ENCODE data around the gene BECN2. TPM values are rescaled to one million over a fixed set of nuclear protein-coding genes. Genes with fewer than 3 reads are reported as not detected.

Gene BECN2
- total RNA-seq = not detected in 2 replicates

GRCh38 chr1:241957692-241958494 lies at the start of gene BECN2:
Gene BECN2, plus strand, starts transcription at chr1:241957767. Its CDS starts 0 bp downstream, at chr1:241957767.
- DNase-seq (ENCODE audit: low spot score) = no peak
- Mint-ChIP-seq H3K36me3 (ENCODE audit: low read depth) (no peaks in the 10 kb centered on the region), H3K27me3 (ENCODE audit: low read depth) (no peaks in the 10 kb centered on the region), H3K27ac (no peak within 1 kb of the TSS), H3K4me3 (ENCODE audit: low read depth) (no peak within 1 kb of the TSS), H3K9me3 (no peaks in the 10 kb centered on the region), H3K4me1 (ENCODE audit: low read depth) (no peaks in the 10 kb centered on the region)
- intact Hi-C loops (cut with micrococcal nuclease) = no loop called here

GRCh38 chr1:241916196-241916595 lies 41.4 kb upstream of the BECN2 start:
- H3K4me1 Mint-ChIP-seq (ENCODE audit: low read depth) = no peaks in the 10 kb centered on the region
- no peak overlapping the region for H3K4me3 Mint-ChIP-seq (ENCODE audit: low read depth)
- intact Hi-C loops (cut with micrococcal nuclease) = no loop called here

GRCh38 chr1:241917487-241917886 lies 40.1 kb upstream of the BECN2 start:
- H3K9me3 Mint-ChIP-seq = no peaks in the 10 kb centered on the region
- H3K36me3 Mint-ChIP-seq (ENCODE audit: low read depth) = no peaks in the 10 kb centered on the region

More at GRCh38 chr1:241916196-241916595, 41.4 kb upstream of the BECN2 start:
- H3K27ac Mint-ChIP-seq = no peak overlapping the region
- H3K9me3 Mint-ChIP-seq = no peaks in the 10 kb centered on the region
- H3K36me3 Mint-ChIP-seq (ENCODE audit: low read depth) = no peaks in the 10 kb centered on the region
- no peaks in the 10 kb centered on the region for H3K27me3 Mint-ChIP-seq (ENCODE audit: low read depth)
- no peak for DNase-seq (ENCODE audit: low spot score)

GRCh38 chr1:241918879-241919278 lies 38.7 kb upstream of the BECN2 start:
- H3K4me1 Mint-ChIP-seq (ENCODE audit: low read depth) = no peaks in the 10 kb centered on the region
- no peaks in the 10 kb centered on the region for H3K36me3 Mint-ChIP-seq (ENCODE audit: low read depth)
- DNase-seq (ENCODE audit: low spot score) = no peak
- H3K27ac Mint-ChIP-seq = no peak overlapping the region
- intact Hi-C loops (cut with micrococcal nuclease) = no loop called here
- no peak overlapping the region for H3K4me3 Mint-ChIP-seq (ENCODE audit: low read depth)
- peaks cover 2% of the 10 kb centered on the region for H3K27me3 Mint-ChIP-seq (ENCODE audit: low read depth)
- no peaks in the 10 kb centered on the region for H3K9me3 Mint-ChIP-seq

More at GRCh38 chr1:241917487-241917886, 40.1 kb upstream of the BECN2 start:
- Mint-ChIP-seq H3K27me3 (ENCODE audit: low read depth) (no peaks in the 10 kb centered on the region), H3K27ac (no peak overlapping the region), H3K4me1 (ENCODE audit: low read depth) (no peaks in the 10 kb centered on the region), H3K4me3 (ENCODE audit: low read depth) (no peak overlapping the region)
- no peak for DNase-seq (ENCODE audit: low spot score)
- intact Hi-C loops (cut with micrococcal nuclease) = no loop called here

GRCh38 chr1:241924080-241924808 lies 33.3 kb upstream of the BECN2 start:
- H3K4me3 Mint-ChIP-seq (ENCODE audit: low read depth) = no peak overlapping the region
- intact Hi-C loops (cut with micrococcal nuclease) = no loop called here
- H3K4me1 Mint-ChIP-seq (ENCODE audit: low read depth) = no peaks in the 10 kb centered on the region
- H3K9me3 Mint-ChIP-seq = no peaks in the 10 kb centered on the region
- H3K27me3 Mint-ChIP-seq (ENCODE audit: low read depth) = peaks cover 2% of the 10 kb centered on the region
- no peak overlapping the region for H3K27ac Mint-ChIP-seq
- no peaks in the 10 kb centered on the region for H3K36me3 Mint-ChIP-seq (ENCODE audit: low read depth)
- no peak for DNase-seq (ENCODE audit: low spot score)

- no peak overlapping the region for H3K4me3 Mint-ChIP-seq (ENCODE audit: low read depth)
- DNase-seq (ENCODE audit: low spot score) = no peak
- intact Hi-C loops (cut with micrococcal nuclease) = no loop called here
- peaks cover 2% of the 10 kb centered on the region for H3K27me3 Mint-ChIP-seq (ENCODE audit: low read depth)
- no peak overlapping the region for H3K27ac Mint-ChIP-seq
- H3K4me1 Mint-ChIP-seq (ENCODE audit: low read depth) = no peaks in the 10 kb centered on the region
- no peaks in the 10 kb centered on the region for H3K9me3 Mint-ChIP-seq
- no peaks in the 10 kb centered on the region for H3K36me3 Mint-ChIP-seq (ENCODE audit: low read depth)
These were observed 31.4 kb upstream of the BECN2 start for GRCh38 chr1:241926141-241926540.

- Mint-ChIP-seq H3K9me3 (no peaks in the 10 kb centered on the region), H3K4me1 (ENCODE audit: low read depth) (no peaks in the 10 kb centered on the region), H3K4me3 (ENCODE audit: low read depth) (no peak overlapping the region), H3K36me3 (ENCODE audit: low read depth) (no peaks in the 10 kb centered on the region), H3K27me3 (ENCODE audit: low read depth) (peaks cover 2% of the 10 kb centered on the region), H3K27ac (no peak overlapping the region)
- intact Hi-C loops (cut with micrococcal nuclease) = no loop called here
- no peak for DNase-seq (ENCODE audit: low spot score)
These were observed 30.2 kb upstream of the BECN2 start for GRCh38 chr1:241927321-241927720.

GRCh38 chr1:241932845-241933244 lies 24.7 kb upstream of the BECN2 start:
- H3K4me1 Mint-ChIP-seq (ENCODE audit: low read depth) = no peaks in the 10 kb centered on the region
- H3K9me3 Mint-ChIP-seq = no peaks in the 10 kb centered on the region
- H3K27me3 Mint-ChIP-seq (ENCODE audit: low read depth) = no peaks in the 10 kb centered on the region
- no peak overlapping the region for H3K4me3 Mint-ChIP-seq (ENCODE audit: low read depth)
- H3K36me3 Mint-ChIP-seq (ENCODE audit: low read depth) = no peaks in the 10 kb centered on the region
- intact Hi-C loops (cut with micrococcal nuclease) = no loop called here
- H3K27ac Mint-ChIP-seq = no peak overlapping the region
- no peak for DNase-seq (ENCODE audit: low spot score)

- intact Hi-C loops (cut with micrococcal nuclease) = no loop called here
- Mint-ChIP-seq H3K36me3 (ENCODE audit: low read depth) (no peaks in the 10 kb centered on the region), H3K9me3 (no peaks in the 10 kb centered on the region), H3K4me3 (ENCODE audit: low read depth) (no peak overlapping the region), H3K4me1 (ENCODE audit: low read depth) (no peaks in the 10 kb centered on the region), H3K27ac (no peak overlapping the region), H3K27me3 (ENCODE audit: low read depth) (no peaks in the 10 kb centered on the region)
- no peak for DNase-seq (ENCODE audit: low spot score)
These were observed 23.2 kb upstream of the BECN2 start for GRCh38 chr1:241934201-241934848.

- intact Hi-C loops (cut with micrococcal nuclease) = no loop called here
- Mint-ChIP-seq H3K27me3 (ENCODE audit: low read depth) (no peaks in the 10 kb centered on the region), H3K9me3 (no peaks in the 10 kb centered on the region), H3K36me3 (ENCODE audit: low read depth) (no peaks in the 10 kb centered on the region), H3K4me1 (ENCODE audit: low read depth) (no peaks in the 10 kb centered on the region), H3K27ac (no peak overlapping the region), H3K4me3 (ENCODE audit: low read depth) (no peak overlapping the region)
- no peak for DNase-seq (ENCODE audit: low spot score)
These were observed 22.7 kb upstream of the BECN2 start for GRCh38 chr1:241934866-241935265.

- no peaks in the 10 kb centered on the region for H3K9me3 Mint-ChIP-seq
- H3K4me1 Mint-ChIP-seq (ENCODE audit: low read depth) = no peaks in the 10 kb centered on the region
- no peaks in the 10 kb centered on the region for H3K36me3 Mint-ChIP-seq (ENCODE audit: low read depth)
- H3K4me3 Mint-ChIP-seq (ENCODE audit: low read depth) = no peak overlapping the region
- H3K27ac Mint-ChIP-seq = no peak overlapping the region
- intact Hi-C loops (cut with micrococcal nuclease) = no loop called here
- no peaks in the 10 kb centered on the region for H3K27me3 Mint-ChIP-seq (ENCODE audit: low read depth)
- no peak for DNase-seq (ENCODE audit: low spot score)
These were observed 17.8 kb upstream of the BECN2 start for GRCh38 chr1:241939798-241940197.

GRCh38 chr1:241942738-241943137 lies 14.8 kb upstream of the BECN2 start:
- intact Hi-C loops (cut with micrococcal nuclease) = no loop called here
- Mint-ChIP-seq H3K4me1 (ENCODE audit: low read depth) (no peaks in the 10 kb centered on the region), H3K36me3 (ENCODE audit: low read depth) (no peaks in the 10 kb centered on the region), H3K27me3 (ENCODE audit: low read depth) (no peaks in the 10 kb centered on the region), H3K27ac (no peak overlapping the region), H3K4me3 (ENCODE audit: low read depth) (no peak overlapping the region), H3K9me3 (no peaks in the 10 kb centered on the region)
- no peak for DNase-seq (ENCODE audit: low spot score)

GRCh38 chr1:241944300-241944699 lies 13.3 kb upstream of the BECN2 start:
- H3K4me3 Mint-ChIP-seq (ENCODE audit: low read depth) = no peak overlapping the region
- intact Hi-C loops (cut with micrococcal nuclease) = no loop called here

More at GRCh38 chr1:241944300-241944699, 13.3 kb upstream of the BECN2 start:
- no peaks in the 10 kb centered on the region for H3K9me3 Mint-ChIP-seq
- H3K27ac Mint-ChIP-seq = no peak overlapping the region
- no peaks in the 10 kb centered on the region for H3K27me3 Mint-ChIP-seq (ENCODE audit: low read depth)
- no peaks in the 10 kb centered on the region for H3K36me3 Mint-ChIP-seq (ENCODE audit: low read depth)
- no peaks in the 10 kb centered on the region for H3K4me1 Mint-ChIP-seq (ENCODE audit: low read depth)
- DNase-seq (ENCODE audit: low spot score) = no peak

Data from activated T-helper 2 cell treated with anti-CD3 and anti-CD28 coated beads, Interferon-gamma antibody, Interleukin-2, Interleukin-4, amounts not matched to agents 10 μg/mL and 5 μg/mL and 100 μg/mL, durations not matched to agents 14 hours and 24 hours and 36 hours (primary cell).